ENCODE results near the gene CENPX. TPM values are rescaled to one million over a fixed set of nuclear protein-coding genes. Genes with fewer than 3 reads are reported as not detected.

Gene CENPX
- total and polyA plus RNA-seq, 10 donors, result 25.4 to 91.8 (median 32.9) TPM

- peak; percentile 96 for DNase-seq
- Histone ChIP-seq H3K36me3 (peaks cover 0 to 70% (median 43%) of the 10 kb centered on the region in 6 donors), H3K4me1 (peaks cover 20 to 73% (median 42%) of the 10 kb centered on the region in 6 donors), H3K27me3 (replicated peaks in 1 of 7) (no peaks in the 10 kb centered on the region), H3K4me3 (peak within 1 kb of the TSS; percentile 69 to 94 (median 78)), H3K27ac (peak within 1 kb of the TSS in 7 of 8 donors; percentile 46 to 86 (median 70)), H3K9me3 (no peaks in the 10 kb centered on the region)
- intact Hi-C loops (cut with DNase I; ENCODE audit: low total_unique reads), result no loop called here
- TF ChIP-seq POLR2AphosphoS5 (IDR thresholded peaks at IDR 0.05) (peak; percentile 82 to 87 (median 84)), POLR2A (IDR thresholded peaks at IDR 0.05) (no peak)
- 0 to 1% (median 1%) methylated on average over 17 to 94 of the region's 94 CpGs for WGBS, 5 donors
These were observed 29.3 kb upstream of the CENPX start, which contains the start of the genes GPS1 and RFNG for GRCh38 chr17:82051776-82052637. TSS of gene GPS1 (plus strand) at chr17:82051898. CDS start at chr17:82051932, 34 bp downstream. TSS of gene RFNG (minus strand) at chr17:82051811. CDS start at chr17:82051766, 45 bp downstream.

GRCh38 chr17:82050761-82051641 lies 28.3 kb upstream of the CENPX start:
- Histone ChIP-seq H3K27me3 (replicated peaks in 1 of 7) (no peaks in the 10 kb centered on the region), H3K36me3 (peaks cover 0 to 68% (median 34%) of the 10 kb centered on the region in 6 donors), H3K27ac (peak overlapping the region in 7 of 8 donors; percentile 46 to 86 (median 58)), H3K9me3 (no peaks in the 10 kb centered on the region), H3K4me3 (peak overlapping the region; percentile 64 to 94 (median 78)), H3K4me1 (peaks cover 20 to 63% (median 42%) of the 10 kb centered on the region in 6 donors)
- WGBS, 5 donors, result 13 to 28% (median 20%) methylated on average over 22 to 79 of the region's 79 CpGs
- intact Hi-C loops (cut with DNase I; ENCODE audit: low total_unique reads), result no loop called here
- TF ChIP-seq POLR2A (IDR thresholded peaks at IDR 0.05) (no peak), POLR2AphosphoS5 (IDR thresholded peaks at IDR 0.05) (peak in 1 of 3 donors; percentile 24)
- TF ChIP-seq, protein P1, sequence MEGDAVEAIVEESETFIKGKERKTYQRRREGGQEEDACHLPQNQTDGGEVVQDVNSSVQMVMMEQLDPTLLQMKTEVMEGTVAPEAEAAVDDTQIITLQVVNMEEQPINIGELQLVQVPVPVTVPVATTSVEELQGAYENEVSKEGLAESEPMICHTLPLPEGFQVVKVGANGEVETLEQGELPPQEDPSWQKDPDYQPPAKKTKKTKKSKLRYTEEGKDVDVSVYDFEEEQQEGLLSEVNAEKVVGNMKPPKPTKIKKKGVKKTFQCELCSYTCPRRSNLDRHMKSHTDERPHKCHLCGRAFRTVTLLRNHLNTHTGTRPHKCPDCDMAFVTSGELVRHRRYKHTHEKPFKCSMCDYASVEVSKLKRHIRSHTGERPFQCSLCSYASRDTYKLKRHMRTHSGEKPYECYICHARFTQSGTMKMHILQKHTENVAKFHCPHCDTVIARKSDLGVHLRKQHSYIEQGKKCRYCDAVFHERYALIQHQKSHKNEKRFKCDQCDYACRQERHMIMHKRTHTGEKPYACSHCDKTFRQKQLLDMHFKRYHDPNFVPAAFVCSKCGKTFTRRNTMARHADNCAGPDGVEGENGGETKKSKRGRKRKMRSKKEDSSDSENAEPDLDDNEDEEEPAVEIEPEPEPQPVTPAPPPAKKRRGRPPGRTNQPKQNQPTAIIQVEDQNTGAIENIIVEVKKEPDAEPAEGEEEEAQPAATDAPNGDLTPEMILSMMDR (IDR thresholded peaks at IDR 0.05 in 8 of 11, conservative IDR thresholded peaks at IDR 0.05 in 3 of 11), result no peak
- peak; percentile 83 for DNase-seq

GRCh38 chr17:82050152-82050760 lies 27.6 kb upstream of the CENPX start:
- Histone ChIP-seq H3K36me3 (peaks cover 0 to 60% (median 27%) of the 10 kb centered on the region in 6 donors), H3K9me3 (no peaks in the 10 kb centered on the region), H3K4me1 (peaks cover 20 to 57% (median 42%) of the 10 kb centered on the region in 6 donors), H3K4me3 (peak overlapping the region in 6 of 8 donors; percentile 64 to 94 (median 82)), H3K27me3 (replicated peaks in 1 of 7) (no peaks in the 10 kb centered on the region), H3K27ac (no peak overlapping the region)
- no peak for TF ChIP-seq POLR2AphosphoS5 (IDR thresholded peaks at IDR 0.05)
- no peak for TF ChIP-seq POLR2A (IDR thresholded peaks at IDR 0.05)
- peak; percentile 70 for DNase-seq
- WGBS, 5 donors, result 91 to 93% (median 93%) methylated on average over 18 to 28 of the region's 28 CpGs
- intact Hi-C loops (cut with DNase I; ENCODE audit: low total_unique reads), result no loop called here

GRCh38 chr17:82049521-82049971 lies 26.9 kb upstream of the CENPX start:
- intact Hi-C loops (cut with DNase I; ENCODE audit: low total_unique reads), result loop anchor here (10.0 kb wide), 1 partner anchor 55 kb away; no protein-coding TSS in a partner anchor
- H3K9me3 ChIP-seq, result no peaks in the 10 kb centered on the region
- H3K27me3 ChIP-seq (replicated peaks in 1 of 7), result no peaks in the 10 kb centered on the region
- TF ChIP-seq POLR2AphosphoS5 (IDR thresholded peaks at IDR 0.05), result no peak
- TF ChIP-seq, protein P1 (IDR thresholded peaks at IDR 0.05 in 8 of 11, conservative IDR thresholded peaks at IDR 0.05 in 3 of 11), result no peak
- no peak for TF ChIP-seq POLR2A (IDR thresholded peaks at IDR 0.05)
- no peak overlapping the region for H3K4me3 ChIP-seq
- peaks cover 20 to 49% (median 38%) of the 10 kb centered on the region in 6 donors for H3K4me1 ChIP-seq
- peak; percentile 75 for DNase-seq
- 92 to 98% (median 93%) methylated on average over 3 to 16 of the region's 16 CpGs for WGBS, 5 donors
- H3K36me3 ChIP-seq, result peaks cover 0 to 53% (median 20%) of the 10 kb centered on the region in 6 donors
- H3K27ac ChIP-seq, result no peak overlapping the region
